EH (cell line): ENCODE data around the gene HS1BP3.

Experiments
- DNase-seq: peaks from one replicate; pipeline ENCODE4 v3.0.0-alpha.2; 2015; ENCODE audit warnings: low read depth

HS1BP3 gene

GRCh38 chr2:20645761-20646160 is 5.1 kb downstream of the HS1BP3 start:
- no peak for DNase-seq

- DNase-seq: no peak
These were observed 5.6 kb downstream of the HS1BP3 start for GRCh38 chr2:20645301-20645701.

DNA sequence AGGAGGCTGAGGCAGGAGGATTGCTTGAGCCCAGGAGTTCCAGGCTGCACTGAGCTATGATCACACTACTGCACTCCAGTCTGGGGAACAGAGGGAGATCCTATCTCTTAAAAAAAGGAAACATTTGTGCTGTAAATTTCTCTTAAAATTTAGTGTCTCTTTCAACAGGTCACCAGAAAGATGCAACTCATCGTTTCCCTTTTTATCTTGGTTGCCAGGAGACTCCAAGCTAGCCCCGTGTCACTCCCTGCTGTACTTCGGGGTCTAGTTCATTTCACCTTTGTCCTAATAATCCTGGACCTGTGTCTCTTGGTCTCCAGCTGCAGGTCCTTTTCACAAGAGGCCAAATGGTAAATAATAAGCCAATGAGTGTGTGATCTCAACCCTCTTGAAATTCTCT is 7.1 kb downstream of the HS1BP3 start:
- DNase-seq: no peak

- no peak for DNase-seq
These were observed 7.8 kb downstream of the HS1BP3 start for GRCh38 chr2:20643060-20643459.

DNA sequence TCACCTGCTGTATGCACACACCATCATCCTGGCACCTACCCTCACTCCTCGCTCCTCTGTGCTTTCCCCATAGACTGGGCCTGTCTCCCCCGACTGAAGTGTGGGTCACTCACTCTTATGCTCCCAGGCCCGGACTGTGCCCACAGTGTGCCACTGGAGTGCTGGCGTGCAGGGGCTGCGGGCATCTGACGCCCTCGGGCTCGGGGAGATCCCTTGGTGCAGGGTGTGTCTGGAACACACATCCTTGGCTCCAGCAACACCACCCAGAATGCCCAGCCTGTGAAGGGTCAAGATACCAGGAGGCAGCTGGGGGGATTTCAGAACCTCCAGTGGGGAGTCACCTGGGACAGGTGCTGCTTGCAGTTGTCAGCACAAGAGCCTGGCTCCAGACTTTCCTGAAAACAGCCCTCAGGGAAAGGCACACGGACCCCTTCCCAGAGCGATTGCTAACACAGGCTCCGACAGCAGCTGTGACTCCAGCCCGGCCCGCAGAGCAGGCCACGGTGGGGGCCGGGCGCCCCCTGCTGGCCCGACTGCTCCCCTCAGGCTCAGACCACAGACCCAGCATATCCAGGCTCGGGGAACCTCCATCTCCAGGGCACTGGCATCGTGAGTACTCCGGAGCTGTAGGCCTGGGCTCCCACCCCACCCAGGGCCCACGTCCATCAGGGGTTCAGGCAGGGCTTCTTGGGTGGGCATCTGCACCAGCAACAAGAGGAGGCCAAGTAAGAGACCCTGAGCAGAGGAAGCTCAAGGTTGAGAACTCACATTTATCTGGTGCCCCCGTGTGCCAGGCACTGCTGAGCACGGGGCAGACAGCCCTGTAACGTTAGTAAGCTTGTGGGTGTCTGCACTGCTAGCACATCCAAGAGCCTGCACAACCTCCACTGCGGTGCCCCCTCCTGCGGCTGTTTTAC is 8.6 kb downstream of the HS1BP3 start:
- peak; percentile 70 for DNase-seq

- no peak for DNase-seq
These were observed 9.5 kb downstream of the HS1BP3 start for GRCh38 chr2:20641123-20641985.

- no peak for DNase-seq
These were observed 10.3 kb downstream of the HS1BP3 start for GRCh38 chr2:20640411-20641122.

DNA sequence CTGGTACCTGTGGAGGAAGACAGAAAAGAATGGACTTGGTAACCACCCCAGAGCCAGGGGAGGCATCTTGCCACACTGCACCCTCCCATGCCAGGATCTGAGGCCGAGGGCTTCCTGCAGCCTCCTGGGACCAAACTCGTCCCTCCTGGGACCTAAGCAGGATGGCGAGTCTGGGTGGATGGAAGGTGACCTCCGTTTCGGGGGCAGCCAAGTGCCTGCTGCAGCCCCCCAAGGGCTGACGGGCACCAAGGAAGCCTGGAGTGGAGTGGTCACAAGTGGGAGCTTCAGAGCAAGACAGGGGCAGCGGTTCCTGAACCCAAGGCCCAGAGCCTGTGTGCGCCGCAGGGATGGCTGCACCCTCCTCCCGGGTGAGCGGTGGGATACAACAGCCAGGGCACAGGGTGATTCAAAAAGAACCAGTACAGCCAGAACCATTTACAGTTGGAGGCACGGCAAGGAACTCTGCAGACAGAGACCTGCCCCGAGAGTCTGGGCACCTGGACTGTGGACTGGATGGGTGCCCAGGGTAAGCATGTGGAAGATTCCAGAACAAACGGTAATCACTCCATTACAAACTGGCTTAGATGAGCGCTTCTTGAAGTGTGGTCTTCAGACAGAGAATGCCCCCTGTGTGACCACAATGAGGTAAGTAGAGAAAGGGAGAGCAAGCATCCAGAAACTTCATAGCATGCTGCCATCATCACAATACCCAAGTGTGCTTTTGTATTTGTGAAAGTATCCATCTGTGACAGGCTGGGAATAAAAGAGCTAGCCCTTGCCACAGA is 12.1 kb downstream of the HS1BP3 start:
- no peak for DNase-seq

- DNase-seq: no peak
These were observed 12.9 kb downstream of the HS1BP3 start for GRCh38 chr2:20638014-20638413.

DNA sequence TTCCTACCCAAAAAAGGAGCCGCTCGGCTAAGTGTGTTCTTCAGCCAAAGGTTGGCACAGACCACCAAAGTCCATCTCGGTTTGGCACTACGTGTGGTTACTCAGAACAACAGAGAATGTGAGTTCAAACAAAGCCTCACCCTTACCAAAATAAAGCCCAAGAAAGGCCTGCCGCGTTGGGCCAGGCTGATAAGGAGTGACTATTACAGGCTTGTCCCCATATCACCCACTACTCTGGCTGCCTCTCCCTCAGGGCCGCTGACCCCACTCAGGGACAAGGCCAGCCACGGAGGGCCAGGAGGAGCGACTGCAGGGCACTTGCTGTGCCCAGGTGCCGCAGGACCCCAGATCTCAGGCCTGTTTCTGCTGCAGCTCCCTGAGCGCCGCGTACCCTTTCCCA is 13.8 kb downstream of the HS1BP3 start:
- no peak for DNase-seq

DNA sequence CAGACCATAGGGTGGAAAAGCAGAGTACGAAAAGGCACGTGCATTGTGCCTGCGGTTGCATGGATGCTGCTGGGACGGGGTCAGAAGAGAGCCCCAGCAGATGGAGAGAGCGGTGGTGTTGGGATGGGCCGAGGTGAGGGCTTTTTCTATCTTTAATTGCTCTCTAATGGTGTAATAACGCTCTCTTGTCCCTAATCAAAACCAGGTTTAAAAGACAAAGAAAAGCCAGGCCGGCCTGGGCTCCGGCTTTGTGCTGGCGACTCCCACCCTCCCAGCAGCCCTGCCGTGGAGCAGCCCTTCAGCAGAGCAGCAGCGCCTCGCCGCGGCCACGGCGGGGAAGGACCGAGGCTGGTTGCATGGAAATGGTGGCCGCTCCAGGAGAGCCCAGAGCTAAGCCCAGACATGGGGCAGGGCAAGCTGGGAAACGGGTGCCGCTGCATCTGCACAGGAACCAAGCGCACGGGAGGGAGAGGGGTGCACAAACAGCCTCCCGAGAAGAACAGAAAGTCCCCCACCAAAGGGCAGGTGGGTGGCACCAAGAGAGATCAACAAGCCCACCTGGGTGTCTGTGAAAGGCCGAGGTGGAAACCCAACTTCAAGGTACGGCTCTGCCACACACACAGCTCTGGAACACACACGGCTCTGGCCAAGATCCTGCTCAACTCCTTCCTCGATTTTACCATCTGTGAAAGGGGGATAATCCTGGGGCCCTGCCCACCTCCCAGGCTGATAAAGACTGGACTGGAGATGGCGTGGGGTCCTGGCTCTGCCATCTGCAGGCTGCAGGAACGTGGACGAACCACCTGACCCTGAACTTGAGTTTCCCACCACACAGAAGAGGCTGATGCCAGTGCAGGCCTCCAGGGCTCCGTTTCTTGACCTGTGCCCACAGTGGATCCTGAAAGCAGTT is 15.0 kb downstream of the HS1BP3 start:
- DNase-seq: peak; percentile 79

GRCh38 chr2:20635113-20635510 is 15.8 kb downstream of the HS1BP3 start:
- no peak for DNase-seq

DNA sequence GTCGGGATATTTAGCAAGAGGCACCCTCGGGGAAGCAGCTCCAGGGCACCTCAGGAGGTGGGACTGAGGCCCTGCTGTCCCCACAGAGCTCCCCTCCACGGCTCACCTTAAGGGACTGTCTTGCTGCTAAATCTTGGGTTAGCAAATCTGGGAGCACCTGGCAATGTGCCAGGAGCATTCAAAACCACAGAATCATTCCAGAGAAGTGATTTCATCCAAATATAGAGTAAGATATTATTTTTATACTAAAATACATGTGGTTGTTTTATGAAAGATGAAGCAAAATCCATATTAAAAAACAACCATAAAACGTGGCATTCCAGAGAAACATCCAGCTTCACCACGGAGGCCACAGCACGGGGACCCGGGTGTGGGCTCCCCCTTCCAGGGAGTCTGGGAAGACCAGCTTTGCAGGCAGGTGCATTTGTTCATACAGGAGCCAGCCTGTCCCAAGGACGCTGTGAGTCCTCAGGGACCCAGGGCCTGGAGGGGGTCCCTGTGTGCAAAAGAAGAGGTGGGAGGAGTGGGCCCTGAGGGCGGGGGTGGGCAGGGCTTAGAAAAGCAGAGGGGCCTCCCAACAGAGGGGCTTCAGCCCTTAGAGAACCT is 16.3 kb downstream of the HS1BP3 start:
- DNase-seq: peak; percentile 64

DNA sequence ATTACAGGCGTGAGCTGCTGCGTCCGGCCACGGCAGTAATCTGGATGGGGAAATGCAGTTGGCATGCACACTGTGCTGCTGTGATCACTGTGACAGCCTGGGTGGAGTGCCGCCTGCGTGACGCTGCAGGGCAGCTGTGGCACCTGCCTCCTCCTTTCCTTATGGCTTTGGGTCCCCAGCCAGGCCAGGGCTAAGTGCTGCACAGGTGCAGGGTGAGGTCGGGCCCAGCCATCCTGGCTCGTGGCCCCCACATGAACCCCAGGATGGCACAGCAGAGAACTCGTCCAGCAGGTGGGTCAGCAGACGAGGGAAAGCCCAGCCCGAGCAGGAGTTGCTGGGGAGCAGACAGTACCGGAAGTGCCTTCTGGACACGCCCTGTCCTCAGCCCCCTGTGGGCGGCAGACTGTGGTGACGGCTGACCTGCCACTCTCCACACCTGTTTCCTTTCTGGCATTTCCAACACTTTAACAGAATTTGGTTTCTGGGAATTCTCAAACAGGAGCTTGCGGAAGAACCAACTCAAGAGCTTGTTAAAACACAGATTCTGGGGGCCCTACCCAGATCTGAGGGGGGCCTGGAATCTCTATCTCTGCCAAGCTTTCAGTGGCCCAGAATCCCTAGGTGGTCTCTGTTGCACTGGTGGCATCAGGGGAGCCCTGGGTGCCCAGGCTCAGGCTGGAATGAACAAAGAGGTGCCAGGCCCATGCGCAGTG is 16.9 kb downstream of the HS1BP3 start:
- DNase-seq: no peak

GRCh38 chr2:20633001-20633400 is 17.9 kb downstream of the HS1BP3 start:
- no peak for DNase-seq

DNA sequence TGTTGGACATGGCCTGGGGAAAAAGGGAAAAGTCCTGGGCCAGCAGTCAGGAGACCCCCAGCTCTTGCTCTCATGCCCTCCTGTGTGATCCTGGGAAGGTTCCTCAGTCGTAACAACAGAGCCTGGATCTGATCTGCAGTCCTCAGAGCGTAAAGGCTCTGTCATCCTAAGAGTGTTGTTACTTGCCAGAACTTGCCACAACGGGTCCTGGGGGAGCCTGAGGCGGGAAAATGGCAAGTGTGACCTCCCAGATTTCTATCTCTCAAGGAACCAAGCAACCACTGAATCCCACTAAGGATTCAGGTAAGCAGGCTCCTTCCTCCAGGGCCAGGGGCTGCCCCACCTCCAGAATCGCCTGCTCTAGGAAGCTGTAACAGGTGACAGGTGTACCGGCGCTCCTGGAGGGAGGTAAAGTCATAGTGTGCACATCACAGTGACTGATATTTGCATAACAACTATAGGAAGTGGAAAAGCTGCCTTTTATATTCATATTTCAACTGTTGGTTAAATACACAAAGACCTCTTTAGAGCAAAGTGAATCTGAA is 18.4 kb downstream of the HS1BP3 start:
- DNase-seq: no peak

GRCh38 chr2:20631617-20632307 is 19.1 kb downstream of the HS1BP3 start:
- no peak for DNase-seq

DNA sequence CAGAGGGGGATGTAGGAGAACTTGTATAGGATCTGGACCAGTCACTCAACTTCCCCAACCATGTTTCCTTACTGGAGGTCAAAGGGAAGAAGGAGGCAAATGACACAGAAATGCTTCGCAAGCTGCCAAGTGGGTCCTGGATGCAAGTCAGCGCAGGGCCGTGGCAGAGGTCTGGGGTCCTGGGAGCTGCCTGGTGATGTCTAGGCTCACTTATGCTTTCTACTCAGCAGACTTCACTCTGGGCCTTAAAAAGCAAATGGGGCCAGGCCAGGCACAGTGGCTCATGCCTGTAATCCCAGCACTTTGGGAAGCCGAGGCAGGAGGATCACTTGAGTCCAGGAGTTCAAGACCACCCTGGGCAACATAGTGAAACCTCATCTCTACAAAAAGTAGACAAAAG is 19.9 kb downstream of the HS1BP3 start:
- no peak for DNase-seq
